ENCODE results near the gene TXNRD1.
"Not testable (repeated sequence)": the region's sequence is repeated elsewhere in the genome, so short reads cannot be mapped to it uniquely, and the experiment has no call there.

TXNRD1 gene

GRCh38 chr12:104218506-104218905 is 2.9 kb downstream of the TXNRD1 start:
- not testable (repeated sequence) for H3K27me3 Mint-ChIP-seq, H3K4me3 Mint-ChIP-seq, H3K27ac Mint-ChIP-seq, ATAC-seq, H3K9me3 Mint-ChIP-seq, DNase-seq
- peaks cover 58% of the 10 kb centered on the region for H3K4me1 Mint-ChIP-seq

GRCh38 chr12:104218935-104219334 is 3.4 kb downstream of the TXNRD1 start:
- Mint-ChIP-seq H3K4me1 (peaks cover 61% of the 10 kb centered on the region), H3K27me3 (peaks cover 11% of the 10 kb centered on the region), H3K9me3 (no peaks in the 10 kb centered on the region), H3K4me3 (peak overlapping the region; percentile 54 to 67), H3K27ac (peak overlapping the region in 1 of 2 donors; percentile 76)
- no peak for ATAC-seq
- DNase-seq = no peak

- Mint-ChIP-seq H3K4me3 (peak overlapping the region; percentile 54 to 67), H3K9me3 (no peaks in the 10 kb centered on the region), H3K4me1 (peaks cover 61% of the 10 kb centered on the region), H3K27ac (peak overlapping the region; percentile 90 to 94), H3K27me3 (peaks cover 16% of the 10 kb centered on the region)
- no peak for DNase-seq
- ATAC-seq = no peak
Observed at GRCh38 chr12:104219361-104219892, 3.8 kb downstream of the TXNRD1 start.

GRCh38 chr12:104219908-104220404 is 4.4 kb downstream of the TXNRD1 start:
- Mint-ChIP-seq H3K9me3 (peaks cover 3 to 4% of the 10 kb centered on the region in 2 donors), H3K27ac (peak overlapping the region; percentile 90 to 94), H3K4me1 (peaks cover 61% of the 10 kb centered on the region), H3K4me3 (peak overlapping the region; percentile 51 to 52), H3K27me3 (peaks cover 16% of the 10 kb centered on the region)
- peak; percentile 64 to 72 for DNase-seq
- peak; percentile 82 for ATAC-seq

- Mint-ChIP-seq H3K9me3 (peaks cover 9 to 10% of the 10 kb centered on the region in 2 donors), H3K4me1 (peaks cover 61% of the 10 kb centered on the region), H3K4me3 (no peak overlapping the region), H3K27me3 (peaks cover 16% of the 10 kb centered on the region), H3K27ac (no peak overlapping the region)
- DNase-seq (no peak), ATAC-seq (no peak)
Observed at GRCh38 chr12:104220931-104221330, 5.4 kb downstream of the TXNRD1 start.

- Mint-ChIP-seq H3K4me3 (no peak overlapping the region), H3K27me3 (peaks cover 16% of the 10 kb centered on the region), H3K9me3 (peaks cover 9 to 10% of the 10 kb centered on the region in 2 donors), H3K4me1 (peaks cover 44% of the 10 kb centered on the region), H3K27ac (no peak overlapping the region)
- no peak for ATAC-seq
- DNase-seq = no peak
Observed at GRCh38 chr12:104222976-104223375, 7.4 kb downstream of the TXNRD1 start.

GRCh38 chr12:104223712-104224111 is 8.1 kb downstream of the TXNRD1 start:
- H3K9me3 Mint-ChIP-seq = peaks cover 9 to 10% of the 10 kb centered on the region in 2 donors
- H3K27me3 Mint-ChIP-seq = peaks cover 16% of the 10 kb centered on the region
- peaks cover 37% of the 10 kb centered on the region for H3K4me1 Mint-ChIP-seq
- ATAC-seq = no peak
- no peak for DNase-seq
- H3K27ac Mint-ChIP-seq = no peak overlapping the region
- H3K4me3 Mint-ChIP-seq = no peak overlapping the region

- no peak for ATAC-seq
- no peak overlapping the region for H3K27ac Mint-ChIP-seq
- H3K9me3 Mint-ChIP-seq = peaks cover 10 to 22% of the 10 kb centered on the region in 2 donors
- H3K27me3 Mint-ChIP-seq = peaks cover 16% of the 10 kb centered on the region
- DNase-seq = no peak
- H3K4me3 Mint-ChIP-seq = no peak overlapping the region
- H3K4me1 Mint-ChIP-seq = peaks cover 8% of the 10 kb centered on the region
Observed at GRCh38 chr12:104226672-104227071, 11.1 kb downstream of the TXNRD1 start.

- Mint-ChIP-seq H3K4me1 (no peaks in the 10 kb centered on the region), H3K4me3 (no peak overlapping the region), H3K27me3 (no peaks in the 10 kb centered on the region), H3K27ac (no peak overlapping the region), H3K9me3 (peaks cover 15 to 34% of the 10 kb centered on the region in 2 donors)
- ATAC-seq (no peak), DNase-seq (no peak)
Observed at GRCh38 chr12:104230304-104231095, 14.9 kb downstream of the TXNRD1 start.

- ATAC-seq = no peak
- H3K9me3 Mint-ChIP-seq = peaks cover 15 to 39% of the 10 kb centered on the region in 2 donors
Observed at GRCh38 chr12:104232609-104233280, 17.2 kb downstream of the TXNRD1 start.

GRCh38 chr12:104234926-104235499 is 19.4 kb downstream of the TXNRD1 start:
- no peaks in the 10 kb centered on the region for H3K4me1 Mint-ChIP-seq
- DNase-seq (no peak), ATAC-seq (no peak)
- peaks cover 15 to 39% of the 10 kb centered on the region in 2 donors for H3K9me3 Mint-ChIP-seq
- H3K27me3 Mint-ChIP-seq = no peaks in the 10 kb centered on the region
- no peak overlapping the region for H3K27ac Mint-ChIP-seq
- no peak overlapping the region for H3K4me3 Mint-ChIP-seq

More at GRCh38 chr12:104232609-104233280, 17.2 kb downstream of the TXNRD1 start:
- Mint-ChIP-seq H3K4me3 (no peak overlapping the region), H3K4me1 (no peaks in the 10 kb centered on the region), H3K27me3 (no peaks in the 10 kb centered on the region), H3K27ac (no peak overlapping the region)
- DNase-seq = no peak

GRCh38 chr12:104237930-104238329 is 22.4 kb downstream of the TXNRD1 start:
- ATAC-seq (no peak), DNase-seq (no peak)
- Mint-ChIP-seq H3K4me3 (no peak overlapping the region), H3K9me3 (peaks cover 11 to 21% of the 10 kb centered on the region in 2 donors), H3K27ac (no peak overlapping the region), H3K27me3 (no peaks in the 10 kb centered on the region), H3K4me1 (no peaks in the 10 kb centered on the region)

GRCh38 chr12:104242546-104243206 is 27.1 kb downstream of the TXNRD1 start:
- H3K27me3 Mint-ChIP-seq = no peaks in the 10 kb centered on the region
- H3K4me1 Mint-ChIP-seq = no peaks in the 10 kb centered on the region

GRCh38 chr12:104243551-104243950 is 28.0 kb downstream of the TXNRD1 start:
- H3K9me3 Mint-ChIP-seq = no peaks in the 10 kb centered on the region
- no peaks in the 10 kb centered on the region for H3K4me1 Mint-ChIP-seq
- ATAC-seq = no peak
- H3K4me3 Mint-ChIP-seq = no peak overlapping the region
- DNase-seq = no peak
- no peak overlapping the region for H3K27ac Mint-ChIP-seq
- H3K27me3 Mint-ChIP-seq = no peaks in the 10 kb centered on the region

More at GRCh38 chr12:104242546-104243206, 27.1 kb downstream of the TXNRD1 start:
- DNase-seq = no peak
- H3K4me3 Mint-ChIP-seq = no peak overlapping the region
- no peak overlapping the region for H3K27ac Mint-ChIP-seq
- H3K9me3 Mint-ChIP-seq = no peaks in the 10 kb centered on the region
- no peak for ATAC-seq

- ATAC-seq (no peak), DNase-seq (no peak)
- H3K9me3 Mint-ChIP-seq = no peaks in the 10 kb centered on the region
- no peaks in the 10 kb centered on the region for H3K4me1 Mint-ChIP-seq
- no peaks in the 10 kb centered on the region for H3K27me3 Mint-ChIP-seq
- no peak overlapping the region for H3K27ac Mint-ChIP-seq
- H3K4me3 Mint-ChIP-seq = no peak overlapping the region
Observed at GRCh38 chr12:104243971-104244370, 28.4 kb downstream of the TXNRD1 start.
